HepG2 (cell line): ENCODE data around the gene NUDT17. TPM values are rescaled to one million over a fixed set of nuclear protein-coding genes. Genes with fewer than 3 reads are reported as not detected.
A peak's percentile ranks its signal among the peaks of the same experiment; 100 is the strongest.

Source experiments
- ARID5B ChIP-seq: IDR thresholded peaks from 2 replicates; pipeline ENCODE4 v1.4.0; 2020; ENCODE audit warnings: mild to moderate bottlenecking, missing genetic modification reagents
- ELF3 ChIP-seq: IDR thresholded peaks from 2 replicates; pipeline ENCODE4 v1.6.1; 2016; ENCODE audit warnings: missing genetic modification reagents, missing compliant biosample characterization
- FOXO1 ChIP-seq: sonication (generic); formaldehyde crosslinking; IDR thresholded peaks from 2 replicates; pipeline ENCODE4 v1.4.0; 2020; ENCODE audit warnings: missing genetic modification reagents
- HDAC2 ChIP-seq: sonication (generic); formaldehyde crosslinking; IDR thresholded peaks from 2 replicates; pipeline ENCODE4 v1.4.0; 2020; ENCODE audit warnings: missing genetic modification reagents
- MED1 ChIP-seq: sonication (generic); formaldehyde crosslinking; IDR thresholded peaks from 2 replicates; pipeline ENCODE4 v1.4.0; 2020; ENCODE audit warnings: missing genetic modification reagents
- NFKB2 ChIP-seq: sonication (generic); formaldehyde crosslinking; IDR thresholded peaks from 2 replicates; pipeline ENCODE4 v1.4.0; 2020; ENCODE audit warnings: missing genetic modification reagents, borderline replicate concordance
- NR2F6 ChIP-seq, 2 experiments: IDR thresholded peaks; 2 replicates each; pipeline ENCODE4 v1.6.1; 2016; ENCODE audit warnings: antibody characterized with exemption in 1 of 2, mild to moderate bottlenecking in 1 of 2
- RXRB ChIP-seq: IDR thresholded peaks from 2 replicates; pipeline ENCODE4 v1.6.1; 2016; ENCODE audit warnings: borderline replicate concordance, missing genetic modification reagents, missing compliant biosample characterization
- SNAPC2 ChIP-seq: sonication (generic); formaldehyde crosslinking; IDR thresholded peaks from 2 replicates; pipeline ENCODE4 v1.8.1; 2022; ENCODE audit warnings: mild to moderate bottlenecking, missing genetic modification reagents
- ZNF10 ChIP-seq: sonication (generic); formaldehyde crosslinking; IDR thresholded peaks from 2 replicates; pipeline ENCODE4 v1.4.0; 2020; ENCODE audit warnings: mild to moderate bottlenecking, low read depth, missing genetic modification reagents, borderline replicate concordance
- ZNF407 ChIP-seq: sonication (generic); formaldehyde crosslinking; IDR thresholded peaks from one replicate; pipeline ENCODE4 v1.5.1; 2020; ENCODE audit warnings: mild to moderate bottlenecking, missing genetic modification reagents; ENCODE audit errors: not compliant biosample characterization
- ZNF496 ChIP-seq: sonication (generic); formaldehyde crosslinking; IDR thresholded peaks from 2 replicates; pipeline ENCODE4 v1.8.1; 2023; ENCODE audit warnings: mild to moderate bottlenecking, moderate library complexity, missing genetic modification reagents; ENCODE audit not compliant: insufficient replicate concordance
- ZNF503 ChIP-seq: sonication (generic); formaldehyde crosslinking; IDR thresholded peaks from 2 replicates; pipeline ENCODE4 v1.4.0; 2020; ENCODE audit warnings: missing genetic modification reagents
- polyA plus RNA-seq, 8 experiments: library from polyadenylated mRNA; depleted of rRNA in 3 of 8; stranded (reverse) in 7 of 8; unstranded in 1 of 8; fragments of >200 nt; fragmentation: Illumina TruSeq in 4 of 8; extraction: Trizol in 4 of 8; gene quantifications; 2 replicates each; pipeline versions ENCODE4 v1.2.1 to v1.2.3, GENCODE V29; 2011 to 2016; ENCODE audit warnings: low read depth in 4 of 8, missing spikeins in 1 of 8, mixed read lengths in 1 of 8; ENCODE audit not compliant: insufficient read depth in 1 of 8
- total RNA-seq, 5 experiments: library from RNA; depleted of rRNA; stranded (reverse); fragments of >200 nt; fragmentation: Illumina TruSeq; extraction: Trizol; gene quantifications; 2 replicates each; pipeline ENCODE4 v1.2.3, GENCODE V29; 2016; ENCODE audit warnings: low read depth in 1 of 5
- TF ChIP-seq, protein P1 (sequence below): sonication (generic); formaldehyde crosslinking; IDR thresholded peaks from 2 replicates; pipeline ENCODE4 v1.4.0; 2020; ENCODE audit warnings: low read depth, mild to moderate bottlenecking, missing genetic modification reagents

Gene NUDT17
- total and polyA plus RNA-seq, 2 of the 13 experiments (the other 11 are each of a cell fraction or from before 2014, with no cell fraction given): 2.6 to 5.8 TPM

DNA sequence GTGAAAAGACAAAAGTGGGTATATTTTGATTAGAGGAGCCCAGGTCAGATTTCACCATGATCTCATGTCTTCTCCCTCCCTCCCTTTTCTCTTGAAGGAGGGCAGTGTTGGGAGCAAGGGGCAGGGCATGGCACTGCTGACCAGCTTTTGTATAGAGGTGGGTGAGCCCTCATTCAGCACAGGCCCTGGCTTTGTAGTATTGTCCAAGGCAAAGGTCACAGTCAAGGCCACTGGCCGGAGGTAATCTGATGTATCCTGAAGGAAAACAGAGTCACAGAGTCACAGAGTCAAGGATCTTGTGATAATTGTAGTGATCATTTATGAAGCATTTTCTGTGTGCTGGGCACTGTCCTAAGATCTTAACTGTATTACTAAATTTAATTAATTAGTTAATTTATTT is 52.5 kb downstream of the NUDT17 start (continued):
- TF ChIP-seq ZNF407 (CRISPR knock-in tag) (no peak), NR2F6 (IDR thresholded peaks at IDR 0.05) (peak; percentile 71), NR2F6 (CRISPR knock-in tag; IDR thresholded peaks at IDR 0.05) (peak; percentile 87), ZNF10 (CRISPR knock-in tag) (no peak), ZNF496 (CRISPR knock-in tag) (no peak), SNAPC2 (CRISPR knock-in tag) (no peak), RXRB (CRISPR knock-in tag) (peak; percentile 81), ZNF503 (CRISPR knock-in tag) (no peak), NFKB2 (CRISPR knock-in tag) (no peak), ELF3 (CRISPR knock-in tag) (0 out of 2 replicates have a peak, but pooled peaks have one; percentile 49), FOXO1 (peak; percentile 59), MED1 (CRISPR knock-in tag) (peak; percentile 53), HDAC2 (CRISPR knock-in tag) (peak; percentile 65; the same call in 1 of the 2 replicates), ARID5B (CRISPR knock-in tag) (peak; percentile 87)
- TF ChIP-seq, protein P1, sequence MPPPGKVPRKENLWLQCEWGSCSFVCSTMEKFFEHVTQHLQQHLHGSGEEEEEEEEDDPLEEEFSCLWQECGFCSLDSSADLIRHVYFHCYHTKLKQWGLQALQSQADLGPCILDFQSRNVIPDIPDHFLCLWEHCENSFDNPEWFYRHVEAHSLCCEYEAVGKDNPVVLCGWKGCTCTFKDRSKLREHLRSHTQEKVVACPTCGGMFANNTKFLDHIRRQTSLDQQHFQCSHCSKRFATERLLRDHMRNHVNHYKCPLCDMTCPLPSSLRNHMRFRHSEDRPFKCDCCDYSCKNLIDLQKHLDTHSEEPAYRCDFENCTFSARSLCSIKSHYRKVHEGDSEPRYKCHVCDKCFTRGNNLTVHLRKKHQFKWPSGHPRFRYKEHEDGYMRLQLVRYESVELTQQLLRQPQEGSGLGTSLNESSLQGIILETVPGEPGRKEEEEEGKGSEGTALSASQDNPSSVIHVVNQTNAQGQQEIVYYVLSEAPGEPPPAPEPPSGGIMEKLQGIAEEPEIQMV (CRISPR knock-in tag): no peak
